Left forelimb (tissue), 1 donor: ENCODE results near the gene PRSS22.
A peak's percentile ranks its signal among the peaks of the same experiment; 100 is the strongest.
"Not testable (repeated sequence)": the region's sequence is repeated elsewhere in the genome, so short reads cannot be mapped to it uniquely, and the experiment has no call there.

Experiments used
- DNase-seq: peaks from one replicate; pipeline ENCODE4 v3.0.0-alpha.2; 2018; ENCODE audit warnings: low spot score

The PRSS22 gene, protein sequence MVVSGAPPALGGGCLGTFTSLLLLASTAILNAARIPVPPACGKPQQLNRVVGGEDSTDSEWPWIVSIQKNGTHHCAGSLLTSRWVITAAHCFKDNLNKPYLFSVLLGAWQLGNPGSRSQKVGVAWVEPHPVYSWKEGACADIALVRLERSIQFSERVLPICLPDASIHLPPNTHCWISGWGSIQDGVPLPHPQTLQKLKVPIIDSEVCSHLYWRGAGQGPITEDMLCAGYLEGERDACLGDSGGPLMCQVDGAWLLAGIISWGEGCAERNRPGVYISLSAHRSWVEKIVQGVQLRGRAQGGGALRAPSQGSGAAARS

DNA sequence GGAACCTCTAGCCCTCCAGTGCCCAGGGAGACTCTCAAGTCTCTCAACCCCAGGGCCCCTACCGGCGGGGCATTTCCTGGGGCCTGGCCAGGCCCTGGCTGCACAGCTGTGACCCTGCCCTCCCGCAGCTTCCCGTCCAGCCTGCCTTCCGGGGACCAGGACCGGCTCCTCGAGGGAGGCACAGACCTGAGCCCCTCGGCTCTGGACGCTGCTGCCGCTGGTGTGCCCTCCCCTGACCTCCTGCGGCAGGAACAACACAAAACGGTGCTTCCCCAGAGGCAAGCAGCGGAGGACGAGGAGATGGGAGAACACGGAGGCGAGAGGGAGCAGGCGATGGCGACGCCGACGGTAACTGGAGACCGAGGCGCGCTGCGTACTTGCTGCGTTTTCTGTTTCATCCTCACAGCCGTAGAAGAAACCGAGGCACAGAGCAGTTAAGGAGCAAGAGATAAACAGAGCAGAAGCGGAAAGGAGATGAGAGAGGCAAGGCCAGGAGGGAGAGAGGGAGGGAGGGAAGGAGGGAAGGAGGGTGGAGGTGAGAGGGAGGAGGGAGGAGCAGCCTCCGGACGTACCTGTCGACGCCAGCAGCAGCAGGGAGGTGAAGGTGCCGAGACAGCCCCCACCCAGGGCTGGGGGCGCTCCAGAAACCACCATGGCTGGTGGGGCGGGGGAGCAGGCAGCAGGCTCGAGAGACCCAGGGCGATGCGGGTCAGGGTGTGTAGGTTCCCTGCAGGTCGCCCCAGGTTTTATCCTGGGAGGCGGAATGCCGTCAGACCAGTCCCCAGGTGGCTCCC lies at the start of gene PRSS22:
Gene PRSS22 (minus strand): TSS at position 720 of the 794 bp plus-strand sequence. CDS start 66 bp downstream, at position 654.
- no peak for DNase-seq

DNA sequence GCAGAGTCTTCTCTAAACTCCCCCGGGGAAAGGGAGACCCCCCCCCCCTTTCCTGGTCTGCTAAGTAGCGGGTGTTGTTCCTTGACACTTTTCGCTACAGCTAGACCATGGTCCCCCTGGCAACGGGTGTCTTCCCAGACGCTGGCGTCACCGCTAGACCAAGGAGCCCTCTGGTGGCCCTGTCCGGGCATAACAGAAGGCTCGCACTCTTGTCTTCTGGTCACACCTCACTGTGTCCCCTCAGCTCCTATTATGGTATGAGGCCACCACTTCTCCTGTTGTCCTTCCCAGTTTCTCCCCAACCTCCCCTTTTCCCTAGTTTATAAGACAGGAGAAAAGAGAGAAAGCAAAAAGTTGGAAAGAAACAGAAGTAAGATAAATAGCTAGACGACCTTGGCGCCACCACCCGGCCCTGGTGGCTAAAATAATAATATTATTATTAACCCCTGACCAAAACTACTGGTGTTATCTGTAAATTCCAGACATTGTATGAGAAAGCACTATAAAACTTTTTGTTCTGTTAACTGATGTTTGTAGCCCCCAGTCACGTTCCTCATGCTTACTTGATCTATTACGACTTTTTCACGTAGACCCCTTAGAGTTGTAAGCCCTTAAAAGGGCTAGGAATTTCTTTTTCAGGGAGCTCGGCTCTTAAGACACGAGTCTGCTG lies 49.2 kb upstream of the PRSS22 start:
- DNase-seq = not testable (repeated sequence)

DNA sequence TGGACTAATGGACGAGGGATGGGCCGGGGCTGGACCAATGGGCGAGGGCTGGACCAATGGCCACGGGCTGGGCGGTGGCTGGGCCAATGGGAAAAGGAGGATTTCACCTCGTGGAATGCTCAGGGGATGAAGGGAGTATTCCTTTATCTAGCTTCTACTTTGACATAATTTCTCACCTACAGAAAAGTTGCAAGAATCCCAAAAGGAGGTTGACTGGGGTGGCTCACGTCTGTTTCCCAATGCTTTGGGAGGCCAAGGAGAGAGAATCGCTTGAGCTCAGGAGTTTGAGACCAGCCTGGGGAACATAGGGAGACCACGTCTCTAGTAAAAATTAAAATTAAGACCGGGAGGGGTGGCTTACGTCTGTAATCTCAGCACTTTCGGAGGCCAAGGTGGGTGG lies 48.0 kb upstream of the PRSS22 start:
- no peak for DNase-seq

DNA sequence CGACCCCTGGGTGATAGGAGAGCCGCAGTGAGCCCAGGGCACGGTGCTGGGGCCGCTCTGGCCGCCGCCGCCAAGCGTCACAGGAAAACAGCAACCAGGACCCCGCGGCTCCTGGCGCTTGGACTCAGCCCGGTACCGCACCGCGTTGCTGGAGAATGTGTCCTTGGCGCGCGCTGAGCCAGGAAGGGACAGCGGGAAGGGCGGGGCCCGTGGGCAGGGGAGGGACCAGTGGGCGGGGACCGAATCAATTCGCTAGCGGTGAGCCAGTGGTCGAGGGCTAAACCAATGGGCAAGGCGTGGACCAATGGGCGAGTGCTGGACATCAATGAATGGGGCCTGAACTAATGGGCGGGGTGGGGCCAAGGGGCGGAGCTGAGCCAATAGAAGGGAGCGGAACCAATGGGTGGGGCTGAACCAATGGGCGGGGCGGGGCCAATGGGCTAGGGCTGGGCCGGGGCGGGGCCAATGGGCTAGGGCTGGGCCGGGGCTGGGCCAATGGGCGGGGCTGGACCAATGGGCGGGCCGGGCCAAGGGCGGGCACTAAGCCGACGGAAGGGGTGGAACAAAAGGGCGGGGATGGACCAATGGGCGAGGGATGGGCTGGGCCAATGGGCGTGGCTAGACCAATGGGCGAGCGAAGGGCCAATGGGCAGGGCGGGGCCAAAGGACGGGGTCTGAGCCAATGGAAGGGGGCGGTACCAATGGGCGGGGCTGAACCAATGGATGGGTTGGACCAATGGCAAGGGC lies 47.4 kb upstream of the PRSS22 start:
- DNase-seq = peak; percentile 93

DNA sequence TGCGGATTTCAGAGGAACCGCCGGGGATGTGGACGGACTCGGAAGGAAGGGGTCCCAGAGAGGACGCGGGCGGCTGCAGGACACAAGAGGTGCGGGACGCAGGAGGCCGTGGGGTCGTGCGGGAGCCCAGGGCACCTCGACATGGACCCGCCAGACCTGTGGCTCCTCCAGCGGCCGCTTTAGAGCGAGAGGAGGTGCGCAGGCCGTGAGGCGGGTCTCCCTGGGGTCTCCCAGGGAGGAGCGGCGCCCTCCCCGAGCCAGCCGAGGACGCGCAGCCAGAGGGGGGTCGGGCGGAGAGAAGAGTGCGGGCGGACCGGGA lies 46.9 kb upstream of the PRSS22 start:
- DNase-seq = no peak

DNA sequence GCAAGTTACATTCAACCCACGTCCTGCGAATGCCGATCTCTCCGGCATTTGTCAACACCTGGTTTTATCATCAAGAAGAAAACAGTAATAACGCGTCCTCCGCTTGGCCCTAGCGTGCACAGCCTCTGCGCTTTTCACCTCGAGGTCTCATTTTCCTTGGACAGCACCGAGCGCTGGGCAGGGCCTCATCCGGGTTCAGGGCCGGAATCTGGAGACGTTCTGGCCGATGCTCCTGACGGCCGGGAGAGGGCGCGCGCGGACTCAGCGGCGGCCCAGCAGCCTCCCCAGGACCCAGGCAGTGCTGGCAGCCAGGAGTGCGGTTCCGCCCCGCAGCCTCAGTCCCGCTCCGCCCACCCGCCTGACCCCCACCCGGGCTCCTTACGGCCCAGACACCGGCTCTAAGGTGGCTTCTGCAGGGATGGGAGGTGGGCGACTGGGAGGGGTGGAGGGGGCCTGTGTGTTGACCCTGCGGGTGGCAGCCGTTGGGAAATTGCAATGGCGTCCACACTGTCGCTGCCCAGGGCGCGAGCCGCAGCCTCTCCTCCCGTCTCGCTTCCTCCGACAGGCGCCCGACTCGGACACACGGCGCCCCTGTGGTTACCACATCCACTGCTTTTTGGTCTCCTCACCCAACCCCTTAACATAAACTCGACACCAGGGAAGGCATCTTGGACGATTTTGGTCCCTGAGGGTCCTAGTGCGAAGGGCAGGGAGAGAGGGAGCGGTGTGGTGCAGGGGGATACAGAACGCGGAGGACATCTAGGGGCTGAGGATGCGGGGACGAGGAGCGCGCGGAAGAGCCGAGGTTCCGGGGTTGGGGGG lies 46.3 kb upstream of the PRSS22 start:
- peak; percentile 91 for DNase-seq

DNA sequence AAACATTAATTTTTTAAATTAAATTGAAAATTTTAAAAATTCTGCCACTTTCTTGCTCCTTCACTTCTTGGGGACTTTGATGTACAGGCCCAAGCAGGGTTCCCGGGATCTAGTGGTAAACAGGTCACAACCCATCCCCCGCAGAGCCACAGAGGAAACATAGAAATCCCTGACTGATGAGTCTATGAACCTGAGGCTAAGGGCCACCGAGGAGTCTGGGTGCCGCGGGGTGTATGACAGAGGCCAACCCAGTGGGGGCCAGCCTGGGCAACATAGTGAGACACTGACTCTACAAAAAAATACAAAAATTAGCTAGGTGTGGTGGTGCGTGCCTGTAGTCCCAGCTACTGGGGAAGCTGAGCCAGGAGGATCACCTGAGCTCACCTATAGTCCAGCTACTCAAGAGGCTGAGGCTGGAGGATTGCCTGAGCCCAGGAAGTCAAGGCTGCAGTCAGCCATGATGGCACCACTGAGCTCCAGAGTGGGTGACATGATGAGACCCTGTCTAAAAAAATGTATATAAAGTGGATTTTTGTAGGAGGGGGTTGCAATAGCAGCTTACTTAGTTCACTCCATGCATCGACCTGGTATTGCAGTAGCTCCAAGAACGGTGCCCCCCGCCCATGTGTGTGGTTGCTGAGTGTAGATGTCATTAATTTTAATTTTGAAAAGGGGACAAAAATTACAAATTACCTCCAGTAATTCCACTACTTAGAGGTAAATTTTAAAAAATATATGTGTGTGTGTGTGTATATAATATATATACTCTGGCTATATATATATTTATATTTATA lies 44.6 kb upstream of the PRSS22 start:
- DNase-seq = no peak

DNA sequence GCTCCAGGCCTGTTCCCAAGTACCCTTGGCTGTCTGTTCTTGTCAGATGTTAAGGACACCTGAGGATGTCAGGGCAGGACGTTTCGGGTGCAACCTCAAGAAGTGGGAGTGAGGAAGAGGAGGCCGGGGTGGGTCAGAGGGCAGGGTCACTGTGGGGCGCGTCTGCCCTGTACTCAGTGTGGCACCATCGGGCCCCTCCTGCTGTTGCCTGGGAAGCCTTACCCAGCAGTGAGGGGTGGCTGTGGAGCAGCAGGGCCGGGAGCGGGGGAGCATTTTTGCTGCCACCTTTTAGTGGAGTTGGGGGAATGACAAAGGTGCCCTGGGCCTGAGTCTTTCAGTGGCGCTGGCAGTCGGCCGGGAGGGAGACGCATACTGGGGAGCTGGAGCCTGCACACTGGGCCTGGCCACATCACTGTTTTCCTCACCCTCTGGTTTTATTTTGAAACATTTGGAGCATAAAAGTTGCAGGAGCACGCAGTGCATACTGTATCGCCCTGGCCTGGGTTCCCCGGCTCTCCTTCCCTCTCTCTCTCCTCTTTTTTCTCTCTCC lies 42.6 kb upstream of the PRSS22 start:
- DNase-seq = no peak

DNA sequence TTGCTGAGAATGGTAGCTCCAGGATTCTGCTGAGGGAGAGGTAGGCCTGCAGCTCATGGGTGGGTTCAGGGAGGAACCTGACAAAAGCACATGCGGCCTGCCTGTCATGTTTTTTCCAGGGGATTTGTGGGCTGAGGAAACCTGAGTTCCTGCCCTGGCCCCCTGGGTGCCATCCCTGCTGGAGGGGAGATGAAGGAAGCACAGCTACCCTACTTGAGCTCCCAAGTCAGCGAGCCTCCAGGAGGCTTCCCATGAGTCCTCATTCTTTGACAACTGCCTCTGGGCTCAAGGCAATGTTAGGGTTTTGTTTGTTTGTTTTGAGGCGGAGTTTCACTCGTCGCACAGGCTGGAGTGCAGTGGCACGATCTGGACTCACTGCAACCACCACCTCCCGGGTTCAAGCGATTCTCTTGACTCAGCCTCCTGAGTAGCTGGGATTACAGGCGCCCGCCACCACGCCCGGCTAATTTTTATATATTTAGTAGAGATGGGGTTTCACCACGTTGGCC lies 41.6 kb upstream of the PRSS22 start:
- no peak for DNase-seq

DNA sequence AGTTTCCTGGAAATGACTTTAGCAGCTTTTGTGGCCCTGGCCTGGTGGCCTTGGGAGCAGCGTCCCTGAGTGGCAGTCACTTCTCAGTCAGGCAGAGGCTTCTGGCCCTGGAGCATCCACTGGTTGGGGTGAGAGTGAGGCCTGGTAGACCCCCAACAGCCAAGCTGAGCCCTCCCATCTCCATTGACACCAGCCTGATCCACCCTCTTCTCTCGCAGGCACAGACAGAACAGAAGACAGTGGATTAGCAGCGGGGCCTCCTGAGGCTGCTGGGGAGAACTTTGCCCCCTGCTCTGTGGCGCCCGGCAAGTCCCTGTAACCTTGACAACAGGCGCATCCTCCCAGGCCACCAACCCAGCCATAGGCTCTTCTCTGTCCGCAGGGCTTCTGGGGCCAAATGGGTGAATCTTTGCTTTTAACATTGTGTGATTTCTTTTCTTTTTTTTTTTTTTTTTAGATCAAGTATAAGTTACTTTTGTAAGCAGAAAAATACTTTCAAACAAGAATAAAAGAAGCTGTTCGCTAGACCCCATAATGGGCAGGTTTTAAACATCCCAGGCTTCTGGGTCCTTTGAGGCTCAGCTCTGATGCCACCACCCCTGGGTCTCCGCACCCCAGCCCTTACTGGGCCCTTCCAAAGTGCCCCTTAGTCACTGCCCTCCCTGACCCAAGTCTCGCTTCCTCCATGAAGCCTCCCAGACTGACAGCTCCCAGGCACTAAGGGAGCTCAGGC lies 41.0 kb upstream of the PRSS22 start:
- DNase-seq = no peak

DNA sequence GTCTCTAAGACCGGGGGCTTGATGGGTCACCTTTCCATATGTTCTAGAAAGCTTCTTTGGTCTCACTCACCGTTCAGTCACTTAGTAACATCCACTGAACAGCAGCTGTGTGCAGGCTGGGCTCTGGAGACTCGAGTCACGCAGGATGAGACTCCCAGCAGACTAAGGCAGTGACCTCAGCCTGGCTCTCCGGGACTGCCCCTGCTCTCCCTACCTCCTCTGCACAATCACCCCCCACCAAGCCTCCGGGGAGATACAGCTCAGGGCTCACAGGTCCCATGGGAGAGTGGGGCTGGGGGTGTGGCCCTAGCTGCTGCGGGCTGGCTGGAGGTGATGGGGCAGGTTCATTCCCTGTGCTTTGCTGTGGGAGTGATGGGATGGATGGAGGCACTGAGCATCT lies 39.1 kb upstream of the PRSS22 start:
- DNase-seq = no peak

DNA sequence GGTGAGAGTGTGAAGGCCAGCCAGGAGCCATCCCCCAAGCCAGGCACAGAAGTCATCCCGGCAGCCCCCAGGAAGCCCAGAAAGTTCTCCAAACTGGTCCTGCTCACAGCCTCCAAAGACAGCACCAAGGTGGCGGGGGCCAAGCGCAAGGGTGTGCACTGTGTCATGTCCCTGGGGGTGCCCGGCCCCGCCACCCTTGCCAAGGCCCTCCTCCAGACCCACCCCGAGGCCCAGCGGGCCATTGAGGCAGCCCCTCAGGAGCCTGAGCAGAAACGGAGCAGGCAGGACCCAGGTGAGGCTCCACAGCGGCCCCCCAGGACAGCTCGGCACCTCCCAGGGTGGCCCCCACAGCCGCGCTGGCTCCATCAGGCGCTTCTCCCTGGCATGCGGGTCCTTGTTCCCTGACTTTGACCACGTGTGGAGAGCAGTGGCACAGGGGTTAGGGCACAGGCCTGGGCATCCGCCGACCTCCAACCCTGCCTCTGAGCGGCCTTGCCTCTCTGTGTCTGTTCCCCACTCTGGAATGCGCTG lies 38.6 kb upstream of the PRSS22 start:
- no peak for DNase-seq

DNA sequence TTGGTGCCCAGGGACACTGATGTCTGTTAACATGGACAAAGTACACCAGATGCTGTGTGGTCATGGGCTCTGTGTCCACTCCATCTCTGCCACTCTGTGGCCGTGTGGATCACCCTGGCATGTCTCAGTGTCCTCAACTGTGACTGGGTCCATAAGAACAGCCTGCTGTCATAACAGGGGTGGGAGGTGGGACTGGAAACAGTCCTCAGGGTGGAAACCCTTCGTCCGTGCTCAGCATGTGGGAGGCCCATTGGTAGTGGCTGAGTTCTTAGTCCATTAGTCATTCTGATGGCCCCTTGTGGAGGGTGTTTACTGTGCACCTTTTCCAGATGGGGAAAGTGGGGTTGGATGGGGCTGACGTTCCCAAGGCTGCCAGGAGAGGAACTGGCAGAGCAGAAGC lies 37.8 kb upstream of the PRSS22 start:
- no peak for DNase-seq

DNA sequence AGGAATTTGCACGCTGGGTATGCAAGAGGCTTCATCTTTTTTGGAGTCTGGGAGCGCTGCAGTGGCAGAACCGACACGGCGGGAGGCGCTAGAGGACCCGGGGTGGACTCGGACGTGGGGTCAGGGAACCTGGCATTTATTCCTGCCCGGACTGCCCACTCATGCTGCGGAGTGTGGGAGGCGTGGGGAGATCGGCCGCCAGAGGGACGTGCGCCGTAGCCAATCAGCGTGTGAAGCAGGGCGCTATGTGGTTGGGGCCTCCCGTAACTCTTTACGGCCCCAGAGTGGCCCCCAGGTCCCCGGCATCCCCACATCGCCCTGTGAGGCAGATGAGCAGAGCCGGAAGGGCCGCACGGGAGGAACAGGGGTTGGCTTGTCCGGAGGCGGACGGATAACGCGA lies 36.3 kb upstream of the PRSS22 start:
- DNase-seq = no peak

DNA sequence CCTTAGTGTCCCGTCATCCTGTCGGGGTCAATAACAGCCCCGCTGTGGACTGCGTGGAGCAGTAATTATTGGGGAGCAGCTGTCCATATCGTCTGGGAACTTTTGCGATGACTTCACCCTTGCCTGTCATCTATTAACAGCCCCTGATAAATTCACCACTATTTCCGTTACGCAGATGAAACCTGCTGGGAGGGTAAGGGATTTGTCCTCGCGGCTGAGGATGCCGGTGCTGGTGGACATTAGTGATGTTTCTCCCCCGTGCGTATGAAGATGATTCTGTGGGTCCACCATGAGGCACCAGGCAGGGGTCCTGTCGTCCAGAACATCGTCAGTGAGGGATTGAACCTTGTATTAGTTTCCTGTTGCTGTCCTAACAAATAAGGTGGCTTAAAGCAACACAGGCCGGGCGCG lies 26.1 kb upstream of the PRSS22 start:
- DNase-seq = no peak

DNA sequence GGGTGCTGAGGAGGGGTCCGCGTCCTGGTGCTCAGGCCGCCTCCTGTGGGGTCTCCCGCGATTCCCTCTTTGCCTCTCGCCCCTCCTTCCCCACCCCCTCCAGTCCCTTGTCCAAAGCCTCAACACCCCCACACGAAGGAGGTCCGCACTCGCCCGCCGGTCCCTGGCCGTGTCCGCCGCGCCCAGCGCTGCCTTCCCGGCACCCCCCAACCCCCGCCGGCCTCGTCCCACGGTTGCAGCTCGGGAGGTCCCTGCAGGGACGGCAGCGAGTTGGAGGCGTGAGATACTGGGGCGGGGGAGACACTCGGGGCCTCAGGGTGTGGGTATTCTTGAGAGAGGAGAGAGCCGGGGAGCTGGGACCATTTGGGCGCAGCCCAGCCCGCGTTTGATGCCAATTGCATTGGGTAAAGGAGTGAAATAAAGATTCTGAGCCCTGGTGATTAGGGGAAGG lies 25.5 kb upstream of the PRSS22 start:
- no peak for DNase-seq

DNA sequence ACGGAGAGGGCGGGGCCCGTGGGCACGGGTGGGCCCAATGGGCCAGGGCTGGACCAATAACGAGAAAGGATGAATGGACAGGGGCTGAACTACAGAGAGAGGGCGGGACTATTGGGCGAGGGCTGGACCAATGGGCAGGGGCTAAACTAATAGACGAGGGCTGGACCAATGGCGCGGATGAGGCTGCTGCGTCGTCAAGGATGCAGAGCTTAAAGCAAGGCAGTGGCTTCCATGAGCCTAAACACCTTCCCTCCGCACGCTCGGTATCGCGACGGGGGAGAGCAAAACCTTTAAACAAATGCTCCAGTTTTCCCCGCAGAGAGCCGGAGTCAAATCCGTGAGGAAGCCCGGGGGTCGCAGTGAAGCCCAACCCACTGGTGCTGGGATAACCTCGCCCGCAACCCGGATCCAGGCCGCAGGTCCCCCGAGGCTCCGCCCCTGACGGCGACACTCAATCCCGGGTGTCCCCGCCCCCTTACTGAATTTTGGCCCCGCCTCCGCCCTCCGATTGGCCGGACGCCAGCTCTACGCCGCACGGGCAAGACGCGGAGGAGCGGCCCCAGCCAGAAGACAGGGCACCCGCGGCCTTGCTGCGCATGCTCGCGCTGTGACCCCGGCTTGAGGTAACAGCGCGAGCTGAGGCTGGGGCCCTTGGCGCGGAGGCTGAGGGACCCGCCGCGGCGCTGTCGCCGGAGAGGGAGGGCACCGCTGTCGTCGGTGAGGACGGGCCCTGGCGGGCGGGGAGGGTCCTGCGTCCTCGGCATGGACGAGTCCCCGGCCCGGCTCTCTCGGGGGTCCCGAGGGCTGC lies 24.9 kb upstream of the PRSS22 start, which contains the start of gene FLYWCH2:
Gene FLYWCH2 (plus strand): TSS at position 566 of the 808 bp plus-strand sequence. CDS start 13,235 bp downstream, outside the sequence.
- peak; percentile 99 for DNase-seq
